ENCODE data around the gene MRPS31.

The MRPS31 gene

GRCh38 chr13:40680659-40681323, 90.2 kb downstream of the MRPS31 start:
- H3K4me3 ChIP-seq (ENCODE audit: low read depth, low read length) = no peak overlapping the region

DNA sequence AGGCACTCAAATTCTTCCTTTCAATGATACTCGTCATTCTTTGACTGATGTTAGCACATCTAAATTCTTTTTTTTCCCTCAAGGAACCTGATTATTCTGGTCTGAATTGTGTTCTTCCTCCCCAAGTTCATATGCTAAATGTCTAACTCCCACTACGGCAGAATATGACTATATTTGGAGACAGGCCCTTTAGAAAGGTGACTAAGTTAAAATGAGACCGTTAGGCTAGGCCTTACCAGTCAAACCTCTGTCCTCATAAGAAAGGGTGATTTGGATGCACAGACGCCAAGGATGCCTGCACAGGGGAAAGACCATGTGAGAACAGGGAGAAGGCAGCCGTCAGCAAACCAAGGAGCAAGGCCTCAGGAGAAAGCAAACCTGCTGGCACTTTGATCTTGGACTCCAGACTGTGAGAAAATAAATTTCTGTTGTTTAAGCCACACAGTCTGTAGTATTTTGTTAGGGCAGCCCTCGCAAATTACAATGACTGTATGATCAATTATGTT, 91.5 kb downstream of the MRPS31 start:
- no peak for TF ChIP-seq CTCF (IDR thresholded peaks at IDR 0.05; ENCODE audit: low read depth, low read length)
- no peak overlapping the region for H3K4me3 ChIP-seq (ENCODE audit: low read depth, low read length)

More at GRCh38 chr13:40680659-40681323, 90.2 kb downstream of the MRPS31 start:
- TF ChIP-seq CTCF (IDR thresholded peaks at IDR 0.05; ENCODE audit: low read depth, low read length) = no peak

Measured in WI38 (cell line).